HEK293 (cell line): ENCODE results near the gene CAPS.

Experiments used
- CTCF ChIP-seq: fragments of 450-650 bp; formaldehyde crosslinking; IDR thresholded peaks from 2 replicates; pipeline ENCODE4 v1.5.1; 2016; ENCODE audit warnings: missing biosample characterization, missing genetic modification characterization
- KLF1 ChIP-seq: fragments of 450-650 bp; formaldehyde crosslinking; IDR thresholded peaks from 2 replicates; pipeline ENCODE4 v1.5.1; 2016; ENCODE audit warnings: missing biosample characterization, missing genetic modification characterization
- KLF10 ChIP-seq: fragments of 450-650 bp; IDR thresholded peaks from 2 replicates; pipeline ENCODE4 v1.5.1; 2018; ENCODE audit warnings: missing biosample characterization, mild to moderate bottlenecking, missing genetic modification characterization
- RBAK ChIP-seq: fragments of 450-650 bp; formaldehyde crosslinking; IDR thresholded peaks from 2 replicates; pipeline ENCODE4 v1.5.1; 2016; ENCODE audit warnings: missing biosample characterization, missing genetic modification characterization
- ZNF169 ChIP-seq: fragments of 450-650 bp; formaldehyde crosslinking; IDR thresholded peaks from 2 replicates; pipeline ENCODE4 v1.5.1; 2016; ENCODE audit warnings: missing biosample characterization, missing genetic modification characterization
- ZNF221 ChIP-seq: fragments of 450-650 bp; formaldehyde crosslinking; IDR thresholded peaks from 2 replicates; pipeline ENCODE4 v1.5.1; 2017; ENCODE audit warnings: missing biosample characterization, missing genetic modification characterization, borderline replicate concordance
- ZNF23 ChIP-seq: fragments of 450-650 bp; formaldehyde crosslinking; IDR thresholded peaks from 2 replicates; pipeline ENCODE4 v1.5.1; 2016; ENCODE audit warnings: missing biosample characterization, missing genetic modification characterization, borderline replicate concordance
- ZNF24 ChIP-seq: fragments of 450-650 bp; formaldehyde crosslinking; IDR thresholded peaks from 2 replicates; pipeline ENCODE4 v1.5.1; 2016; ENCODE audit warnings: missing biosample characterization, missing genetic modification characterization
- ZNF248 ChIP-seq: fragments of 450-650 bp; formaldehyde crosslinking; IDR thresholded peaks from 2 replicates; pipeline ENCODE4 v1.5.1; 2017; ENCODE audit warnings: missing biosample characterization, missing genetic modification characterization
- ZNF37A ChIP-seq: fragments of 450-650 bp; IDR thresholded peaks from 2 replicates; pipeline ENCODE4 v1.5.1; 2018; ENCODE audit warnings: missing biosample characterization, missing genetic modification characterization
- ZSCAN4 ChIP-seq: fragments of 450-650 bp; formaldehyde crosslinking; IDR thresholded peaks from 2 replicates; pipeline ENCODE4 v1.5.1; 2017; ENCODE audit warnings: missing biosample characterization, missing genetic modification characterization

GRCh38 chr19:5882421-5882968 lies 31.6 kb upstream of the CAPS start:
- TF ChIP-seq ZNF37A (tag by site-specific recombination), result no peak
- no peak for TF ChIP-seq RBAK
- TF ChIP-seq CTCF (tag by site-specific recombination), result no peak
- no peak for TF ChIP-seq ZNF221 (tag by site-specific recombination)
- no peak for TF ChIP-seq ZNF248 (tag by site-specific recombination)
- no peak for TF ChIP-seq KLF1 (tag by site-specific recombination)
- no peak for TF ChIP-seq ZNF169 (tag by site-specific recombination)
- no peak for TF ChIP-seq ZNF23 (tag by site-specific recombination)
- no peak for TF ChIP-seq ZSCAN4
- no peak for TF ChIP-seq ZNF24
- TF ChIP-seq KLF10 (tag by site-specific recombination), result no peak
